HepG2 (cell line): Measurements from ENCODE around the gene HEXIM1. TPM values are rescaled to one million over a fixed set of nuclear protein-coding genes. Genes with fewer than 3 reads are reported as not detected.
A peak's percentile ranks its signal among the peaks of the same experiment; 100 is the strongest.

ENCODE experiments used
- ATAC-seq: fragments of 200-7000 bp; cut with Tn5 transposase; 3 replicates; pipeline ENCODE4 v1.9.1; 2020; ENCODE audit warnings: mild to moderate bottlenecking, moderate library complexity
- BruUV-seq: library from RNA; stranded (reverse); fragments of 400-500 nt; replicated peaks from 2 replicates; lab custom pipeline; 2021; lab: Mats Ljungman, UMichigan
- CTCF ChIA-PET: fragments of 300-600 bp; formaldehyde crosslinking; extraction: SDS; loops from one replicate; lab custom pipeline; 2021; ENCODE audit warnings: low total read pairs, inconsistent platforms, low intra/inter-chr PET ratio; lab: Yijun Ruan, JAX
- POLR2A ChIA-PET: fragments of 350-600 bp; sonication (Branson Sonifier 250); formaldehyde crosslinking; loops from one replicate; lab custom pipeline; 2020; ENCODE audit warnings: antibody characterized with exemption, inconsistent platforms; lab: Yijun Ruan, JAX
- DNase-seq: peaks from one replicate; pipeline ENCODE4 v3.0.0-alpha.2; 2015; ENCODE audit warnings: low spot score
- FAIRE-seq: peaks from 3 replicates; lab custom pipeline; 2011; peaks lifted over from hg19 to GRCh38; lab: Jason Lieb, UNC
- H2AFZ ChIP-seq: one replicate; pipeline ENCODE4 v1.6.1; 2011; ENCODE audit warnings: low read length, inconsistent platforms
- H3K27ac ChIP-seq: fragments of 300-600 bp; 3 replicates; pipeline ENCODE4 v1.8.0; 2011; ENCODE audit warnings: mixed run types, mild to moderate bottlenecking, mixed read lengths, low read length, inconsistent platforms; ENCODE audit not compliant: insufficient read depth; ENCODE audit errors: extremely low read length
- H3K27me3 ChIP-seq, 2 experiments: fragments of 200-600 bp in 1 of 2; 2 replicates in 1 of 2; 3 replicates in 1 of 2; pipeline versions ENCODE4 v1.6.0 to v1.8.0; 2011; ENCODE audit warnings: low read length in 2 of 2, mild to moderate bottlenecking in 2 of 2, moderate library complexity in 2 of 2, inconsistent platforms in 1 of 2; ENCODE audit not compliant: insufficient read depth in 2 of 2, control insufficient read depth in 1 of 2
- H3K36me3 ChIP-seq, 2 experiments: fragments of 200-600 bp in 1 of 2; replicated peaks in 1 of 2; 2 replicates in 1 of 2; 3 replicates in 1 of 2; pipeline versions ENCODE4 v1.5.1 to v1.8.0; 2011; ENCODE audit warnings: low read length in 2 of 2, inconsistent platforms in 1 of 2; ENCODE audit not compliant: insufficient read depth in 2 of 2, control insufficient read depth in 1 of 2
- H3K4me1 ChIP-seq: 2 replicates; pipeline ENCODE4 v1.5.1; 2012; ENCODE audit warnings: low read length, inconsistent platforms; ENCODE audit not compliant: insufficient read depth
- H3K4me2 ChIP-seq: 2 replicates; pipeline ENCODE4 v1.6.0; 2011; ENCODE audit warnings: low read depth, low read length, inconsistent platforms
- H3K4me3 ChIP-seq, 3 experiments: fragments of 200-600 bp in 1 of 3; sonication (generic), shearing (Covaris generic) in 1 of 3; replicated peaks in 1 of 3; 2 replicates each; pipeline ENCODE4 v1.5.1; 2011 to 2016; ENCODE audit warnings: low read length in 3 of 3, inconsistent platforms in 2 of 3, low read depth in 2 of 3, mild to moderate bottlenecking in 2 of 3, control low read depth in 1 of 3, mixed read lengths in 1 of 3; ENCODE audit not compliant: insufficient read depth in 1 of 3
- H3K79me2 ChIP-seq: one replicate; pipeline ENCODE4 v1.6.1; 2011; ENCODE audit warnings: low read length, inconsistent platforms; ENCODE audit not compliant: insufficient read depth
- H3K9ac ChIP-seq: 2 replicates; pipeline ENCODE4 v1.6.0; 2011; ENCODE audit warnings: mild to moderate bottlenecking, low read depth, low read length, inconsistent platforms; ENCODE audit not compliant: insufficient read depth
- H3K9me3 ChIP-seq: 2 replicates; pipeline ENCODE4 v1.5.1; 2012; ENCODE audit warnings: mild to moderate bottlenecking, low read length
- H4K20me1 ChIP-seq: 2 replicates; pipeline ENCODE4 v1.6.0; 2011; ENCODE audit warnings: inconsistent platforms, mild to moderate bottlenecking, low read length, moderate library complexity; ENCODE audit not compliant: insufficient read depth
- BHLHE40 ChIP-seq: IDR thresholded peaks from 2 replicates; pipeline ENCODE4 v1.6.1; 2011; ENCODE audit warnings: low read length, improper control_type of control experiment
- CBX5 ChIP-seq: sonication (generic); formaldehyde crosslinking; IDR thresholded peaks from 2 replicates; pipeline ENCODE4 v1.4.0; 2020; ENCODE audit warnings: missing genetic modification reagents, borderline replicate concordance
- TFAP4 ChIP-seq: sonication (generic); IDR thresholded peaks from 2 replicates; pipeline ENCODE4 v1.6.1; 2016; ENCODE audit warnings: low read depth, borderline replicate concordance
- TGIF2 ChIP-seq: IDR thresholded peaks from 2 replicates; pipeline ENCODE4 v1.6.1; 2016; ENCODE audit warnings: control low read depth, missing compliant biosample characterization
- ZBTB40 ChIP-seq, 2 experiments: fragments of 450-650 bp in 1 of 2; sonication (generic) in 1 of 2; formaldehyde crosslinking in 1 of 2; IDR thresholded peaks; 2 replicates each; pipeline versions ENCODE4 v1.6.1 to v1.8.0; 2016 to 2022; ENCODE audit warnings: antibody characterized with exemption in 1 of 2, mild to moderate bottlenecking in 1 of 2, missing genetic modification reagents in 1 of 2
- ZC3H13 ChIP-seq: sonication (generic); formaldehyde crosslinking; IDR thresholded peaks from 2 replicates; pipeline ENCODE4 v1.8.1; 2023; ENCODE audit warnings: mild to moderate bottlenecking, missing genetic modification reagents, moderate library complexity
- WGBS: methylation state at CpG from one replicate; pipeline ENCODE4 v1.1.6; 2017; ENCODE audit warnings: low lambda C conversion rate; 5-methylcytosine and 5-hydroxymethylcytosine counted together
- in situ Hi-C: cut with HindIII; loops from 2 replicates; pipeline ENCODE4 v1.10.0; 2017; ENCODE audit warnings: low pct_unique_long_range_greater_than_20kb; ENCODE audit not compliant: extremely low pct_ligation_motif_present
- intact Hi-C: fragments of 100-400 bp; cut with micrococcal nuclease; formaldehyde crosslinking; loops from one replicate; pipeline ENCODE4 v1.10.0; 2022; ENCODE audit not compliant: unreplicated experiment
- polyA plus RNA-seq, 8 experiments: library from polyadenylated mRNA; depleted of rRNA in 3 of 8; stranded (reverse) in 7 of 8; unstranded in 1 of 8; fragments of >200 nt; fragmentation: Illumina TruSeq in 4 of 8; extraction: Trizol in 4 of 8; gene quantifications; 2 replicates each; pipeline versions ENCODE4 v1.2.1 to v1.2.3, GENCODE V29; 2011 to 2016; ENCODE audit warnings: low read depth in 4 of 8, missing spikeins in 1 of 8, mixed read lengths in 1 of 8; ENCODE audit not compliant: insufficient read depth in 1 of 8
- total RNA-seq, 5 experiments: library from RNA; depleted of rRNA; stranded (reverse); fragments of >200 nt; fragmentation: Illumina TruSeq; extraction: Trizol; gene quantifications; 2 replicates each; pipeline ENCODE4 v1.2.3, GENCODE V29; 2016; ENCODE audit warnings: low read depth in 1 of 5

Gene HEXIM1
- total and polyA plus RNA-seq, 2 of the 13 experiments (the other 11 are each of a cell fraction or from before 2014, with no cell fraction given): 10.5 to 16.6 TPM

- Histone ChIP-seq H3K27me3 (no peaks in the 10 kb centered on the region), H3K36me3 (no peaks in the 10 kb centered on the region), H3K4me3 (peak overlapping the region in 1 of 3 experiments; percentile 41; a peak in 2 of 6 replicates), H3K79me2 (peaks cover 4% of the 10 kb centered on the region), H2AFZ (no peak overlapping the region), H4K20me1 (no peaks in the 10 kb centered on the region), H3K4me2 (peak overlapping the region; percentile 54), H3K9ac (peak overlapping the region; percentile 44), H3K4me1 (peaks cover 64% of the 10 kb centered on the region), H3K9me3 (no peaks in the 10 kb centered on the region), H3K27ac (peak overlapping the region; percentile 27)
- DNase-seq (peak; percentile 71), FAIRE-seq (peak; percentile 28), ATAC-seq (peak; percentile 19)
- no TSS peak for BruUV-seq
- POLR2A ChIA-PET: interaction anchor here (0.9 to 4.7 kb wide), 11 partner anchors 12 to 72 kb away, joined by 3 to 71 read pairs (median 6); partner anchors contain the start of genes HEXIM1 and HEXIM2
- 26% methylated on average over 8 of the region's 13 CpGs for WGBS
- CTCF ChIA-PET: no interaction called here
- in situ Hi-C loops (loop anchor here (5.0 to 10.0 kb wide), 2 partner anchors 33 to 245 kb away; no protein-coding TSS in a partner anchor), intact Hi-C loops (no loop called here)
- TF ChIP-seq ZC3H13 (CRISPR knock-in tag) (no peak), BHLHE40 (peak; percentile 54; the same call in 1 of the 2 replicates), TGIF2 (CRISPR knock-in tag) (0 out of 2 replicates have a peak, but pooled peaks have one; percentile 45), TFAP4 (peak; percentile 55; the same call in 1 of the 2 replicates), CBX5 (CRISPR knock-in tag) (0 out of 2 replicates have a peak, but pooled peaks have one; percentile 18), ZBTB40 (IDR thresholded peaks at IDR 0.05) (no peak), ZBTB40 (CRISPR knock-in tag; IDR thresholded peaks at IDR 0.05) (0 out of 2 replicates have a peak, but pooled peaks have one; percentile 40)
These were observed 18.2 kb upstream of the HEXIM1 start for GRCh38 chr17:45129940-45130680.
